ENCODE measurements around the gene CHML.

The CHML gene

GRCh38 chr1:241645199-241645598, 5.0 kb upstream of the CHML start:
- no peak overlapping the region for H3K4me3 ChIP-seq (ENCODE audit: low read length in 2 of 2)
- no peak overlapping the region for H3K9ac ChIP-seq (ENCODE audit: low read length in 2 of 2)
- H3K27ac ChIP-seq (ENCODE audit: low read length), result no peak overlapping the region
- no peaks in the 10 kb centered on the region for H3K36me3 ChIP-seq (ENCODE audit: control insufficient read depth in 2 of 2, insufficient read depth in 2 of 2, low read length in 2 of 2)
- peaks cover 0 to 3% of the 10 kb centered on the region in 2 donors for H3K27me3 ChIP-seq (ENCODE audit: control insufficient read depth in 1 of 2, insufficient read depth in 2 of 2, low read length in 2 of 2)
- peaks cover 5% of the 10 kb centered on the region for H3K4me1 ChIP-seq (ENCODE audit: control insufficient read depth, insufficient read depth, low read length)
- H3K9me3 ChIP-seq (ENCODE audit: control insufficient read depth in 2 of 2, low read length in 2 of 2), result no peaks in the 10 kb centered on the region

GRCh38 chr1:241644259-241644658, 4.1 kb upstream of the CHML start:
- Histone ChIP-seq H3K4me1 (ENCODE audit: control insufficient read depth, insufficient read depth, low read length) (peaks cover 5% of the 10 kb centered on the region), H3K4me3 (ENCODE audit: low read length in 2 of 2) (no peak overlapping the region), H3K9ac (ENCODE audit: low read length in 2 of 2) (no peak overlapping the region), H3K36me3 (ENCODE audit: control insufficient read depth in 2 of 2, insufficient read depth in 2 of 2, low read length in 2 of 2) (no peaks in the 10 kb centered on the region), H3K27ac (ENCODE audit: low read length) (no peak overlapping the region), H3K27me3 (ENCODE audit: control insufficient read depth in 1 of 2, insufficient read depth in 2 of 2, low read length in 2 of 2) (peaks cover 0 to 2% of the 10 kb centered on the region in 2 donors), H3K9me3 (ENCODE audit: control insufficient read depth in 2 of 2, low read length in 2 of 2) (no peaks in the 10 kb centered on the region)

GRCh38 chr1:241642593-241642944, 2.4 kb upstream of the CHML start:
- peaks cover 5% of the 10 kb centered on the region for H3K4me1 ChIP-seq (ENCODE audit: control insufficient read depth, insufficient read depth, low read length)
- H3K9me3 ChIP-seq (ENCODE audit: control insufficient read depth in 2 of 2, low read length in 2 of 2), result no peaks in the 10 kb centered on the region
- peaks cover 0 to 2% of the 10 kb centered on the region in 2 donors for H3K27me3 ChIP-seq (ENCODE audit: control insufficient read depth in 1 of 2, insufficient read depth in 2 of 2, low read length in 2 of 2)
- no peak overlapping the region for H3K9ac ChIP-seq (ENCODE audit: low read length in 2 of 2)
- H3K36me3 ChIP-seq (ENCODE audit: control insufficient read depth in 2 of 2, insufficient read depth in 2 of 2, low read length in 2 of 2), result no peaks in the 10 kb centered on the region
- no peak overlapping the region for H3K4me3 ChIP-seq (ENCODE audit: low read length in 2 of 2)
- no peak overlapping the region for H3K27ac ChIP-seq (ENCODE audit: low read length)

- H3K36me3 ChIP-seq (ENCODE audit: control insufficient read depth in 2 of 2, insufficient read depth in 2 of 2, low read length in 2 of 2), result no peaks in the 10 kb centered on the region
- no peak overlapping the region for H3K4me3 ChIP-seq (ENCODE audit: low read length in 2 of 2)
- H3K9ac ChIP-seq (ENCODE audit: low read length in 2 of 2), result no peak overlapping the region
- no peaks in the 10 kb centered on the region for H3K9me3 ChIP-seq (ENCODE audit: control insufficient read depth in 2 of 2, low read length in 2 of 2)
- H3K27me3 ChIP-seq (ENCODE audit: control insufficient read depth in 1 of 2, insufficient read depth in 2 of 2, low read length in 2 of 2), result peaks cover 0 to 2% of the 10 kb centered on the region in 2 donors
- peaks cover 5% of the 10 kb centered on the region for H3K4me1 ChIP-seq (ENCODE audit: control insufficient read depth, insufficient read depth, low read length)
- H3K27ac ChIP-seq (ENCODE audit: low read length), result no peak overlapping the region
Measured at GRCh38 chr1:241641773-241642592, 1.8 kb upstream of the CHML start.

GRCh38 chr1:241640867-241641622, 876 bp upstream of the CHML start:
- H3K4me1 ChIP-seq (ENCODE audit: control insufficient read depth, insufficient read depth, low read length), result peaks cover 5% of the 10 kb centered on the region
- no peaks in the 10 kb centered on the region for H3K9me3 ChIP-seq (ENCODE audit: control insufficient read depth in 2 of 2, low read length in 2 of 2)
- no peaks in the 10 kb centered on the region for H3K27me3 ChIP-seq (ENCODE audit: control insufficient read depth in 1 of 2, insufficient read depth in 2 of 2, low read length in 2 of 2)
- H3K36me3 ChIP-seq (ENCODE audit: control insufficient read depth in 2 of 2, insufficient read depth in 2 of 2, low read length in 2 of 2), result no peaks in the 10 kb centered on the region
- H3K4me3 ChIP-seq (ENCODE audit: low read length in 2 of 2), result peak overlapping the region; percentile 69 to 74
- peak overlapping the region; percentile 48 to 51 for H3K9ac ChIP-seq (ENCODE audit: low read length in 2 of 2)
- H3K27ac ChIP-seq (ENCODE audit: low read length), result no peak overlapping the region

GRCh38 chr1:241639623-241640148, 483 bp downstream of the CHML start:
- no peaks in the 10 kb centered on the region for H3K9me3 ChIP-seq (ENCODE audit: control insufficient read depth in 2 of 2, low read length in 2 of 2)
- peaks cover 5% of the 10 kb centered on the region for H3K4me1 ChIP-seq (ENCODE audit: control insufficient read depth, insufficient read depth, low read length)
- H3K27ac ChIP-seq (ENCODE audit: low read length), result no peak overlapping the region
- H3K4me3 ChIP-seq (ENCODE audit: low read length in 2 of 2), result peak overlapping the region; percentile 88 to 98
- H3K36me3 ChIP-seq (ENCODE audit: control insufficient read depth in 2 of 2, insufficient read depth in 2 of 2, low read length in 2 of 2), result no peaks in the 10 kb centered on the region
- H3K9ac ChIP-seq (ENCODE audit: low read length in 2 of 2), result peak overlapping the region; percentile 84 to 85
- no peaks in the 10 kb centered on the region for H3K27me3 ChIP-seq (ENCODE audit: control insufficient read depth in 1 of 2, insufficient read depth in 2 of 2, low read length in 2 of 2)

GRCh38 chr1:241638909-241639622, 1.1 kb downstream of the CHML start:
- Histone ChIP-seq H3K4me1 (ENCODE audit: control insufficient read depth, insufficient read depth, low read length) (peaks cover 5% of the 10 kb centered on the region), H3K9me3 (ENCODE audit: control insufficient read depth in 2 of 2, low read length in 2 of 2) (no peaks in the 10 kb centered on the region), H3K27me3 (ENCODE audit: control insufficient read depth in 1 of 2, insufficient read depth in 2 of 2, low read length in 2 of 2) (no peaks in the 10 kb centered on the region), H3K4me3 (ENCODE audit: low read length in 2 of 2) (peak overlapping the region; percentile 33 to 98), H3K27ac (ENCODE audit: low read length) (no peak overlapping the region), H3K36me3 (ENCODE audit: control insufficient read depth in 2 of 2, insufficient read depth in 2 of 2, low read length in 2 of 2) (no peaks in the 10 kb centered on the region), H3K9ac (ENCODE audit: low read length in 2 of 2) (peak overlapping the region in 1 of 2 donors; percentile 42)

GRCh38 chr1:241638099-241638682, 2.0 kb downstream of the CHML start:
- Histone ChIP-seq H3K4me1 (ENCODE audit: control insufficient read depth, insufficient read depth, low read length) (peaks cover 5% of the 10 kb centered on the region), H3K27me3 (ENCODE audit: control insufficient read depth in 1 of 2, insufficient read depth in 2 of 2, low read length in 2 of 2) (no peaks in the 10 kb centered on the region), H3K9ac (ENCODE audit: low read length in 2 of 2) (no peak overlapping the region), H3K4me3 (ENCODE audit: low read length in 2 of 2) (no peak overlapping the region), H3K9me3 (ENCODE audit: control insufficient read depth in 2 of 2, low read length in 2 of 2) (no peaks in the 10 kb centered on the region), H3K36me3 (ENCODE audit: control insufficient read depth in 2 of 2, insufficient read depth in 2 of 2, low read length in 2 of 2) (no peaks in the 10 kb centered on the region), H3K27ac (ENCODE audit: low read length) (no peak overlapping the region)

- Histone ChIP-seq H3K4me3 (ENCODE audit: low read length in 2 of 2) (no peak overlapping the region), H3K9ac (ENCODE audit: low read length in 2 of 2) (no peak overlapping the region)
Measured at GRCh38 chr1:241637604-241638003, 2.6 kb downstream of the CHML start.

GRCh38 chr1:241637046-241637590, 3.1 kb downstream of the CHML start:
- Histone ChIP-seq H3K4me3 (ENCODE audit: low read length in 2 of 2) (no peak overlapping the region), H3K4me1 (ENCODE audit: control insufficient read depth, insufficient read depth, low read length) (peaks cover 5% of the 10 kb centered on the region), H3K36me3 (ENCODE audit: control insufficient read depth in 2 of 2, insufficient read depth in 2 of 2, low read length in 2 of 2) (no peaks in the 10 kb centered on the region), H3K9me3 (ENCODE audit: control insufficient read depth in 2 of 2, low read length in 2 of 2) (no peaks in the 10 kb centered on the region), H3K9ac (ENCODE audit: low read length in 2 of 2) (no peak overlapping the region), H3K27me3 (ENCODE audit: control insufficient read depth in 1 of 2, insufficient read depth in 2 of 2, low read length in 2 of 2) (no peaks in the 10 kb centered on the region), H3K27ac (ENCODE audit: low read length) (no peak overlapping the region)

More at GRCh38 chr1:241637604-241638003, 2.6 kb downstream of the CHML start:
- Histone ChIP-seq H3K27me3 (ENCODE audit: control insufficient read depth in 1 of 2, insufficient read depth in 2 of 2, low read length in 2 of 2) (no peaks in the 10 kb centered on the region), H3K4me1 (ENCODE audit: control insufficient read depth, insufficient read depth, low read length) (peaks cover 5% of the 10 kb centered on the region), H3K27ac (ENCODE audit: low read length) (no peak overlapping the region), H3K9me3 (ENCODE audit: control insufficient read depth in 2 of 2, low read length in 2 of 2) (no peaks in the 10 kb centered on the region), H3K36me3 (ENCODE audit: control insufficient read depth in 2 of 2, insufficient read depth in 2 of 2, low read length in 2 of 2) (no peaks in the 10 kb centered on the region)
